Panc1 (cell line): ENCODE measurements around the gene EDRF1. TPM values are rescaled to one million over a fixed set of nuclear protein-coding genes. Genes with fewer than 3 reads are reported as not detected.

Source experiments
- ATAC-seq: fragments of 200-7000 bp; cut with Tn5 transposase; 2 replicates; pipeline ENCODE4 v1.9.1; 2020; ENCODE audit warnings: mild to moderate bottlenecking, moderate library complexity
- BruUV-seq: library from RNA; stranded (reverse); fragments of 400-500 nt; replicated peaks from 2 replicates; lab custom pipeline; 2021; lab: Mats Ljungman, UMichigan
- CTCF ChIA-PET: fragments of 300-600 bp; sonication (Branson Sonifier 250); formaldehyde crosslinking; loops from one replicate; lab custom pipeline; 2022; ENCODE audit warnings: antibody characterized with exemption; lab: Charles Lee
- POLR2A ChIA-PET: fragments of 300-600 bp; sonication (Branson Sonifier 250); formaldehyde crosslinking; loops from one replicate; lab custom pipeline; 2022; ENCODE audit warnings: antibody characterized with exemption; lab: Charles Lee
- DNase-seq: peaks from one replicate; pipeline ENCODE4 v3.0.0-alpha.2; 2010; ENCODE audit warnings: low read depth, low spot score
- H3K27ac ChIP-seq: 2 replicates; pipeline ENCODE4 v1.5.1; 2011; ENCODE audit warnings: mild to moderate bottlenecking, low read length, inconsistent platforms
- H3K27me3 ChIP-seq: fragments of 200-500 bp; sonication (Bioruptor generic); 2 replicates; pipeline ENCODE4 v1.6.0; 2014; ENCODE audit warnings: low read length, inconsistent platforms; ENCODE audit not compliant: control insufficient read depth, insufficient read depth
- H3K36me3 ChIP-seq: fragments of 200-500 bp; sonication (Bioruptor generic); 2 replicates; pipeline ENCODE4 v1.5.1; 2014; ENCODE audit warnings: inconsistent platforms, mild to moderate bottlenecking, low read length, moderate library complexity; ENCODE audit not compliant: control insufficient read depth, insufficient read depth
- H3K4me1 ChIP-seq: 2 replicates; pipeline ENCODE4 v1.5.1; 2011; ENCODE audit warnings: inconsistent platforms, mild to moderate bottlenecking, low read length, moderate library complexity; ENCODE audit not compliant: control insufficient read depth, insufficient read depth
- H3K4me3 ChIP-seq, 2 experiments: 2 replicates each; pipeline ENCODE4 v1.5.1; 2011 to 2012; ENCODE audit warnings: low read depth in 2 of 2, low read length in 2 of 2, mild to moderate bottlenecking in 2 of 2, inconsistent platforms in 1 of 2, moderate library complexity in 1 of 2
- H3K9me3 ChIP-seq: fragments of 200-500 bp; sonication (Bioruptor generic); 2 replicates; pipeline ENCODE4 v1.5.1; 2014; ENCODE audit warnings: low read depth, mild to moderate bottlenecking, inconsistent platforms, low read length, moderate library complexity; ENCODE audit not compliant: control insufficient read depth, insufficient read depth
- CTCF ChIP-seq: fragments of 450-650 bp; IDR thresholded peaks from 2 replicates; pipeline ENCODE4 v1.5.1; 2017; ENCODE audit warnings: mild to moderate bottlenecking
- POLR2AphosphoS5 ChIP-seq: IDR thresholded peaks from 2 replicates; pipeline ENCODE4 v1.6.1; 2012; ENCODE audit warnings: mild to moderate bottlenecking, low read depth, low read length, moderate library complexity
- REST ChIP-seq, 2 experiments: IDR thresholded peaks; 2 replicates each; pipeline ENCODE4 v1.6.1; 2011 to 2012; ENCODE audit warnings: low read depth in 2 of 2, control low read depth in 1 of 2, low read length in 1 of 2, mild to moderate bottlenecking in 1 of 2, moderate library complexity in 1 of 2; ENCODE audit not compliant: insufficient read depth in 1 of 2
- SIN3A ChIP-seq: IDR thresholded peaks from 2 replicates; pipeline ENCODE4 v1.6.1; 2012; ENCODE audit warnings: low read depth, mild to moderate bottlenecking, low read length, moderate library complexity, borderline replicate concordance; ENCODE audit not compliant: insufficient read depth
- TCF7L2 ChIP-seq: IDR thresholded peaks from 2 replicates; pipeline ENCODE4 v1.6.1; 2011; ENCODE audit warnings: mild to moderate bottlenecking, low read depth, low read length, inconsistent platforms
- in situ Hi-C: cut with HindIII; loops from 2 replicates; pipeline ENCODE4 v1.10.0; 2016; ENCODE audit warnings: low sequenced_read_pairs, low pct_unique_long_range_greater_than_20kb
- intact Hi-C: fragments of 100-400 bp; cut with micrococcal nuclease; formaldehyde crosslinking; loops from one replicate; pipeline ENCODE4 v1.10.0; 2022; ENCODE audit not compliant: unreplicated experiment
- total RNA-seq: library from RNA; stranded (reverse); gene quantifications from one replicate; pipeline ENCODE4 v1.2.1, GENCODE V29; 2021; ENCODE audit not compliant: unreplicated experiment

EDRF1 gene
- total RNA-seq, 1 experiment from 2014 or later: 36.3 TPM

- ChIA-PET POLR2A (interaction anchor here (0.7 kb wide), 1 partner anchor 71 kb away, joined by 4 read pairs; no protein-coding TSS in a partner anchor), CTCF (no interaction called here)
- in situ Hi-C loops (no loop called here), intact Hi-C loops (no loop called here)
- Histone ChIP-seq H3K4me1 (no peaks in the 10 kb centered on the region), H3K27me3 (no peaks in the 10 kb centered on the region), H3K9me3 (no peaks in the 10 kb centered on the region), H3K4me3 (no peak overlapping the region), H3K27ac (no peak overlapping the region), H3K36me3 (peaks cover 82% of the 10 kb centered on the region)
- BruUV-seq: no TSS peak
- ATAC-seq: no peak
- TF ChIP-seq POLR2AphosphoS5: no peak
- no peak for TF ChIP-seq TCF7L2
- no peak for TF ChIP-seq SIN3A
- no peak for TF ChIP-seq CTCF
- no peak for TF ChIP-seq REST (IDR thresholded peaks at IDR 0.05; ENCODE audit: insufficient read depth in 1 of 2, low read depth in 2 of 2, low read length in 1 of 2)
- no peak for DNase-seq
Measured at GRCh38 chr10:125738206-125738605, 18.7 kb downstream of the EDRF1 start.

GRCh38 chr10:125739994-125740679, 20.6 kb downstream of the EDRF1 start:
- Histone ChIP-seq H3K4me3 (no peak overlapping the region), H3K36me3 (peaks cover 67% of the 10 kb centered on the region), H3K4me1 (no peaks in the 10 kb centered on the region), H3K27me3 (no peaks in the 10 kb centered on the region), H3K27ac (no peak overlapping the region), H3K9me3 (no peaks in the 10 kb centered on the region)
- ATAC-seq (no peak), DNase-seq (no peak)
- CTCF ChIA-PET: no interaction called here
- POLR2A ChIA-PET: no interaction called here
- in situ Hi-C loops (no loop called here), intact Hi-C loops (no loop called here)
- no TSS peak for BruUV-seq
- TF ChIP-seq SIN3A (no peak), REST (IDR thresholded peaks at IDR 0.05; ENCODE audit: insufficient read depth in 1 of 2, low read depth in 2 of 2, low read length in 1 of 2) (no peak), TCF7L2 (no peak)
